NCI-H146 treated with DMSO at 0.1 percent for 48 hours (cell line): ENCODE measurements around the gene CABLES2.

ENCODE experiments used
- DNase-seq: peaks from one replicate; lab custom pipeline; 2025; ENCODE audit not compliant: unreplicated experiment; lab: John Stamatoyannopoulos, UW

Gene CABLES2

GRCh38 chr20:62361799-62362589 is 45.1 kb downstream of the CABLES2 start:
- no peak for DNase-seq

GRCh38 chr20:62360854-62361798 is 46.0 kb downstream of the CABLES2 start:
- no peak for DNase-seq

GRCh38 chr20:62359491-62360121 is 47.5 kb downstream of the CABLES2 start:
- no peak for DNase-seq

GRCh38 chr20:62359043-62359490 is 48.0 kb downstream of the CABLES2 start:
- no peak for DNase-seq

- no peak for DNase-seq
These were observed 48.7 kb downstream of the CABLES2 start for GRCh38 chr20:62358171-62359042.

- no peak for DNase-seq
These were observed 49.4 kb downstream of the CABLES2 start for GRCh38 chr20:62357681-62358080.

- no peak for DNase-seq
These were observed 49.9 kb downstream of the CABLES2 start for GRCh38 chr20:62357187-62357667.

GRCh38 chr20:62356589-62357186 is 50.4 kb downstream of the CABLES2 start:
- no peak for DNase-seq

GRCh38 chr20:62355878-62356588 is 51.1 kb downstream of the CABLES2 start:
- no peak for DNase-seq

- no peak for DNase-seq
These were observed 51.6 kb downstream of the CABLES2 start for GRCh38 chr20:62355516-62355877.

GRCh38 chr20:62354811-62355341 is 52.2 kb downstream of the CABLES2 start:
- no peak for DNase-seq

- DNase-seq, result no peak
These were observed 52.9 kb downstream of the CABLES2 start for GRCh38 chr20:62354031-62354808.

GRCh38 chr20:62353289-62354030 is 53.6 kb downstream of the CABLES2 start:
- no peak for DNase-seq

GRCh38 chr20:62352402-62353288 is 54.4 kb downstream of the CABLES2 start:
- DNase-seq, result no peak

GRCh38 chr20:62351469-62352401 is 55.4 kb downstream of the CABLES2 start:
- no peak for DNase-seq
